HepG2 (cell line): Measurements from ENCODE around the gene DLG2. TPM values are rescaled to one million over a fixed set of nuclear protein-coding genes. Genes with fewer than 3 reads are reported as not detected.

Experiments used
- ATAC-seq: fragments of 200-7000 bp; cut with Tn5 transposase; 3 replicates; pipeline ENCODE4 v1.9.1; 2020; ENCODE audit warnings: mild to moderate bottlenecking, moderate library complexity
- BruUV-seq: library from RNA; stranded (reverse); fragments of 400-500 nt; replicated peaks from 2 replicates; lab custom pipeline; 2021; lab: Mats Ljungman, UMichigan
- CTCF ChIA-PET: fragments of 300-600 bp; formaldehyde crosslinking; extraction: SDS; loops from one replicate; lab custom pipeline; 2021; ENCODE audit warnings: low total read pairs, inconsistent platforms, low intra/inter-chr PET ratio; lab: Yijun Ruan, JAX
- POLR2A ChIA-PET: fragments of 350-600 bp; sonication (Branson Sonifier 250); formaldehyde crosslinking; loops from one replicate; lab custom pipeline; 2020; ENCODE audit warnings: antibody characterized with exemption, inconsistent platforms; lab: Yijun Ruan, JAX
- DNase-seq: peaks from one replicate; pipeline ENCODE4 v3.0.0-alpha.2; 2015; ENCODE audit warnings: low spot score
- FAIRE-seq: peaks from 3 replicates; lab custom pipeline; 2011; peaks lifted over from hg19 to GRCh38; lab: Jason Lieb, UNC
- H2AFZ ChIP-seq: one replicate; pipeline ENCODE4 v1.6.1; 2011; ENCODE audit warnings: low read length, inconsistent platforms
- H3K27ac ChIP-seq: fragments of 300-600 bp; 3 replicates; pipeline ENCODE4 v1.8.0; 2011; ENCODE audit warnings: mixed run types, mild to moderate bottlenecking, mixed read lengths, low read length, inconsistent platforms; ENCODE audit not compliant: insufficient read depth; ENCODE audit errors: extremely low read length
- H3K27me3 ChIP-seq, 2 experiments: fragments of 200-600 bp in 1 of 2; 2 replicates in 1 of 2; 3 replicates in 1 of 2; pipeline versions ENCODE4 v1.6.0 to v1.8.0; 2011; ENCODE audit warnings: low read length in 2 of 2, mild to moderate bottlenecking in 2 of 2, moderate library complexity in 2 of 2, inconsistent platforms in 1 of 2; ENCODE audit not compliant: insufficient read depth in 2 of 2, control insufficient read depth in 1 of 2
- H3K36me3 ChIP-seq, 2 experiments: fragments of 200-600 bp in 1 of 2; replicated peaks in 1 of 2; 2 replicates in 1 of 2; 3 replicates in 1 of 2; pipeline versions ENCODE4 v1.5.1 to v1.8.0; 2011; ENCODE audit warnings: low read length in 2 of 2, inconsistent platforms in 1 of 2; ENCODE audit not compliant: insufficient read depth in 2 of 2, control insufficient read depth in 1 of 2
- H3K4me1 ChIP-seq: 2 replicates; pipeline ENCODE4 v1.5.1; 2012; ENCODE audit warnings: low read length, inconsistent platforms; ENCODE audit not compliant: insufficient read depth
- H3K4me2 ChIP-seq: 2 replicates; pipeline ENCODE4 v1.6.0; 2011; ENCODE audit warnings: low read depth, low read length, inconsistent platforms
- H3K4me3 ChIP-seq, 3 experiments: fragments of 200-600 bp in 1 of 3; sonication (generic), shearing (Covaris generic) in 1 of 3; replicated peaks in 1 of 3; 2 replicates each; pipeline ENCODE4 v1.5.1; 2011 to 2016; ENCODE audit warnings: low read length in 3 of 3, inconsistent platforms in 2 of 3, low read depth in 2 of 3, mild to moderate bottlenecking in 2 of 3, control low read depth in 1 of 3, mixed read lengths in 1 of 3; ENCODE audit not compliant: insufficient read depth in 1 of 3
- H3K79me2 ChIP-seq: one replicate; pipeline ENCODE4 v1.6.1; 2011; ENCODE audit warnings: low read length, inconsistent platforms; ENCODE audit not compliant: insufficient read depth
- H3K9ac ChIP-seq: 2 replicates; pipeline ENCODE4 v1.6.0; 2011; ENCODE audit warnings: mild to moderate bottlenecking, low read depth, low read length, inconsistent platforms; ENCODE audit not compliant: insufficient read depth
- H3K9me3 ChIP-seq: 2 replicates; pipeline ENCODE4 v1.5.1; 2012; ENCODE audit warnings: mild to moderate bottlenecking, low read length
- H4K20me1 ChIP-seq: 2 replicates; pipeline ENCODE4 v1.6.0; 2011; ENCODE audit warnings: inconsistent platforms, mild to moderate bottlenecking, low read length, moderate library complexity; ENCODE audit not compliant: insufficient read depth
- AGO2 ChIP-seq: fragments of 200-400 bp; formaldehyde crosslinking; optimal IDR thresholded peaks from 2 replicates; pipeline ENCODE3; 2017; ENCODE audit warnings: mild to moderate bottlenecking, low read depth, low read length, moderate library complexity
- NAIF1 ChIP-seq: sonication (generic); formaldehyde crosslinking; IDR thresholded peaks from 2 replicates; pipeline ENCODE4 v1.5.0; 2020; ENCODE audit warnings: mild to moderate bottlenecking, missing genetic modification reagents, borderline replicate concordance
- RARG ChIP-seq: sonication (generic); formaldehyde crosslinking; IDR thresholded peaks from 2 replicates; pipeline ENCODE4 v1.4.0; 2020; ENCODE audit warnings: low read depth, mild to moderate bottlenecking, missing genetic modification reagents
- ZBTB26 ChIP-seq: IDR thresholded peaks from 2 replicates; pipeline ENCODE4 v1.6.1; 2016; ENCODE audit warnings: missing compliant biosample characterization, missing genetic modification reagents, borderline replicate concordance
- ZFP62 ChIP-seq: sonication (generic); formaldehyde crosslinking; IDR thresholded peaks from 2 replicates; pipeline ENCODE4 v1.4.0; 2020; ENCODE audit warnings: missing genetic modification reagents
- ZNF160 ChIP-seq: sonication (generic); formaldehyde crosslinking; IDR thresholded peaks from 2 replicates; pipeline ENCODE4 v1.8.0; 2022; ENCODE audit warnings: mild to moderate bottlenecking, inconsistent platforms, missing genetic modification reagents
- ZNF224 ChIP-seq: sonication (generic); formaldehyde crosslinking; IDR thresholded peaks from 2 replicates; pipeline ENCODE4 v1.5.0; 2020; ENCODE audit warnings: mild to moderate bottlenecking, missing genetic modification reagents
- ZNF776 ChIP-seq: sonication (generic); formaldehyde crosslinking; IDR thresholded peaks from 2 replicates; pipeline ENCODE4 v1.4.0; 2020; ENCODE audit warnings: mild to moderate bottlenecking, missing genetic modification reagents
- WGBS: methylation state at CpG from one replicate; pipeline ENCODE4 v1.1.6; 2017; ENCODE audit warnings: low lambda C conversion rate; 5-methylcytosine and 5-hydroxymethylcytosine counted together
- in situ Hi-C: cut with HindIII; loops from 2 replicates; pipeline ENCODE4 v1.10.0; 2017; ENCODE audit warnings: low pct_unique_long_range_greater_than_20kb; ENCODE audit not compliant: extremely low pct_ligation_motif_present
- intact Hi-C: fragments of 100-400 bp; cut with micrococcal nuclease; formaldehyde crosslinking; loops from one replicate; pipeline ENCODE4 v1.10.0; 2022; ENCODE audit not compliant: unreplicated experiment
- polyA plus RNA-seq, 8 experiments: library from polyadenylated mRNA; depleted of rRNA in 3 of 8; stranded (reverse) in 7 of 8; unstranded in 1 of 8; fragments of >200 nt; fragmentation: Illumina TruSeq in 4 of 8; extraction: Trizol in 4 of 8; gene quantifications; 2 replicates each; pipeline versions ENCODE4 v1.2.1 to v1.2.3, GENCODE V29; 2011 to 2016; ENCODE audit warnings: low read depth in 4 of 8, missing spikeins in 1 of 8, mixed read lengths in 1 of 8; ENCODE audit not compliant: insufficient read depth in 1 of 8
- total RNA-seq, 5 experiments: library from RNA; depleted of rRNA; stranded (reverse); fragments of >200 nt; fragmentation: Illumina TruSeq; extraction: Trizol; gene quantifications; 2 replicates each; pipeline ENCODE4 v1.2.3, GENCODE V29; 2016; ENCODE audit warnings: low read depth in 1 of 5

The DLG2 gene
- total and polyA plus RNA-seq, 2 of the 13 experiments (the other 11 are each of a cell fraction or from before 2014, with no cell fraction given): 0.46 to 1.0 TPM

DNA sequence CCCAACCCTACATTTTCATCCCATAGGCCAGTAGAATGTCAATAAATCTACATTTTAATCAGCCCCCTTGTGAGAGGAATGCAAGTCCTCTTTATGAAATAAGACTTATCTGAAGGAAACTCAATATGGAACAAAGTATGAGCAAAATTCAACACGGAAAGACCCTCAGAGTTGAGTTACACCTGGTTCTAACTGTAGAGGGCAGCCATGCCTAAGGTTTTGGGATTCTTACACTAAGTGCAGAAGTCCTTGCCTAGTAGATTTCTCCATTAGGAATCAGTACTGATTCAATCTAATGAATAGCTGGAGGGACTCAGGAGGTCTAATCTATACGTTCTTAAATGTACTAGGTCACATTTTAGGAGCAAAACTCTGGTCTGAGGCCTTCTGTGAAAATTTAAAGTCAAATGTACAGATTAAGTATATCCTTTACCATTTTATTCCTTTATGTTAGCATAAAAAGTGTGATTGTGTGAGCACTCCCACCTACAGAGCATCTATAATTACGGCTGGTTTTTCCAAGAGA is 904.5 kb downstream of the DLG2 start (continued):
- no peak for TF ChIP-seq RARG (CRISPR knock-in tag)
- TF ChIP-seq ZBTB26: no peak
- TF ChIP-seq ZNF776 (CRISPR knock-in tag): no peak
- no peak for TF ChIP-seq ZNF160 (CRISPR knock-in tag)
- TF ChIP-seq ZFP62 (CRISPR knock-in tag): no peak

DNA sequence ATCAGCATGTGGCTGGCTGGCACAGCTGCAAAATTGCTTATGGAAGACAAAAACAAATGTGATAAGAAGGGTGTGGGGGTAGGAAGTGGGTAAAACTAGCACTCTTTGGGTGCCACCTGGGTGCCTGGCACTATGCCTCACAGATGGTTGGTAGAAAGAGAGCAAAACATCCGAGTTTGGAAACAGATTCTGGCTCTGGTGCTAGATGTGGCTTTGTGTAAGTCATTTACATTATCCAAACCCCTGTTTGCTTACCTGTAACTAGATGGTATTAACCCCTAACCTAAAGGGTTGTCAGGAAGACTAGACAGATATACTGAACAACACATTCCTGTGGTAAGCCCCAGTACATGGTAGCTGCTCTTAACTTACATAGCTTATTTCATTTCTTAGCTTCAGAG is 905.6 kb downstream of the DLG2 start:
- TF ChIP-seq ZNF224 (CRISPR knock-in tag): no peak
- no peak for TF ChIP-seq NAIF1
- no peak for TF ChIP-seq AGO2
- no peak overlapping the region for H2AFZ ChIP-seq
- H3K9me3 ChIP-seq: no peaks in the 10 kb centered on the region
- no peaks in the 10 kb centered on the region for H4K20me1 ChIP-seq
- BruUV-seq: no TSS peak
- peaks cover 0 to 5% of the 10 kb centered on the region in 2 experiments; a peak in 1 of 5 replicates for H3K27me3 ChIP-seq
- H3K36me3 ChIP-seq: no peaks in the 10 kb centered on the region
- H3K9ac ChIP-seq: no peak overlapping the region
- H3K4me2 ChIP-seq: no peak overlapping the region
- H3K4me1 ChIP-seq: no peaks in the 10 kb centered on the region
- CTCF ChIA-PET: no interaction called here
- in situ Hi-C loops (no loop called here), intact Hi-C loops (no loop called here)
- no peak for ATAC-seq
- FAIRE-seq: no peak
- no peak for DNase-seq
- no peaks in the 10 kb centered on the region for H3K79me2 ChIP-seq
- no peak overlapping the region for H3K27ac ChIP-seq
- POLR2A ChIA-PET: no interaction called here
- WGBS: 7% methylated on average over 1 of the region's 1 CpG
- no peak overlapping the region for H3K4me3 ChIP-seq
